Transverse colon (tissue), 4 donors: ENCODE measurements around the gene HSPA2.

Experiments
- CTCF ChIP-seq, 5 experiments: fragments of 200-600 bp in 3 of 5; fragments of 450-650 bp in 2 of 5; sonication (generic) in 3 of 5; IDR thresholded peaks; 1 replicate in 2 of 5; 2 replicates in 3 of 5; pipeline ENCODE4 v1.5.1; 2016 to 2017; ENCODE audit warnings: antibody characterized with exemption in 5 of 5, inconsistent platforms in 3 of 5, mild to moderate bottlenecking in 2 of 5, moderate library complexity in 1 of 5
- EP300 ChIP-seq: sonication (generic); formaldehyde crosslinking; IDR thresholded peaks from one replicate; pipeline ENCODE4 v1.6.1; 2017; ENCODE audit warnings: antibody characterized with exemption, low read depth
- POLR2A ChIP-seq: fragments of 450-650 bp; IDR thresholded peaks from one replicate; pipeline ENCODE4 v1.6.1; 2016; ENCODE audit warnings: antibody characterized with exemption, mild to moderate bottlenecking, moderate library complexity
- POLR2AphosphoS5 ChIP-seq, 3 donors: sonication (generic); formaldehyde crosslinking; IDR thresholded peaks; one replicate each; pipeline ENCODE4 v1.6.1; 2016; ENCODE audit warnings: antibody characterized with exemption in 3 of 3

- TF ChIP-seq CTCF (IDR thresholded peaks at IDR 0.05) (no peak), POLR2A (no peak), POLR2AphosphoS5 (IDR thresholded peaks at IDR 0.05) (no peak), EP300 (no peak)
These were observed 33.0 kb upstream of the HSPA2 start for GRCh38 chr14:64507376-64508156.
